NCI-H1092 (cell line): ENCODE measurements around the gene MFAP1.
"Not testable (repeated sequence)": the region's sequence is repeated elsewhere in the genome, so short reads cannot be mapped to it uniquely, and the experiment has no call there.

Source experiments
- DNase-seq: peaks from one replicate; lab custom pipeline; 2025; lab: John Stamatoyannopoulos, UW

Gene MFAP1

GRCh38 chr15:43815064-43815463, 9.4 kb downstream of the MFAP1 start:
- not testable (repeated sequence) for DNase-seq

- DNase-seq = no peak
These were observed 15.4 kb downstream of the MFAP1 start for GRCh38 chr15:43808960-43809678.

DNA sequence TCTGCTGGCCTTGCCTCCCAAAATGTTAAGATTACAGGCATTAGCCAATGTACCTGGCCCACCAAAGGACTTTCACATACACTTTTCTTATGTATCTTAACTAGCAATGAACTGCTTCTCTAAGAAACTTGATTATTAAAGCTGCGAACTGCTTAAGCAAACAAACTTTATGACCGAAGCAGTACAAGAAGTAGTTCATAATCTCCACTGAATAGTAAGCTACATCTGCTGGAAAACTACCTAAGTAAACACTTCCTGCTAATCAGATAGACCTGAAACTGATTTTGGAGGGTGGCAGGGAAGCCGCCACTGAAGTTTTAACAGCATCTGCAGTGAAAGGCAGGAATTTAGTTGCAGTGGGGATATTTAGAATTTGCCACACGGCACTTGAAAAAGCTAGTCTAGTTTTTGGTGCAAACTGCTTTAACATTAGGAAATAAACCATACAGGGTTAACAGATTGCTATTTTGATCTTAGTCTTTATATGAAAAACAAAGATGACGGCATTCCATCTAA, 16.0 kb downstream of the MFAP1 start:
- no peak for DNase-seq

DNA sequence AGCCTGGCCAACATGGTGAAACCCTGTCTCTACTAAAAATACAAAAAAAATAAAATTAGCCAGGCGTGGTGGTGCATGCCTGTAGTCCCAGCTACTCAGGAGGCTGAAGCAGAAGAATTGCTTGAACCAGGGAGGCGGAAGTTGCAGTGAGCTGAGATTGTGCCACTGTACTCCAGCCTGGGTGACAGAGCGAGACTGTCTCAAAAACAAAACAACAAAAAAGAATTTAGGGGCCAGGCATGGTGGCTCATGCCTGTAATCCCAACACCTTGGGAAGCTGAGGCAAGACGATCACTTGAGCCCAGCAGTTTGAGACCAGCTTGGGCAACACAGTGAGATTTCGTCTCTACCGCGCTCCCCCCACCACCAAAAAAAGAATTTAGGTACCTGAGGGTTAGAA, 21.8 kb downstream of the MFAP1 start:
- not testable (repeated sequence) for DNase-seq

- peak; percentile 63 for DNase-seq
These were observed 24.0 kb downstream of the MFAP1 start, which contains the start of gene HYPK for GRCh38 chr15:43800286-43801141. TSS of gene HYPK (plus strand) at chr15:43800599. CDS start at chr15:43800623, 24 bp downstream.

DNA sequence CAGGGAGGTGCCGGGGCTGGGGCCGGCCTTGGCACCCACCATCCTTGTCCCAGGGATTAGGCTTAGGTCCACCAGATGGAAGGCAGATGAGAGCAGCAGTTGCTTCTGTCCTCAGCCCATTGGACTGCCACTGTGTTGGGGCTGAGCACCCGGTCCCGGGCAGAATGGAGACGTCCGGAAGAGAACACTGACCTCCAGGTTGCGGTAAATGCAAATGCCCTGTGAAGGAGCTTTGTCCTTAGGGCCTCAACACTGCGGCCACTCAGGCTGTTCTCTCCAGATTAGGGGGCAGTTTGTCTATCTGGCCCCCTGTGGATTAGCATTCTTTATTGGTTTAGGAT, 24.6 kb downstream of the MFAP1 start, which contains the start of gene SERINC4:
Gene SERINC4 (minus strand): TSS at position 276 of the 341 bp plus-strand sequence. CDS start 234 bp downstream, at position 42.
- no peak for DNase-seq

DNA sequence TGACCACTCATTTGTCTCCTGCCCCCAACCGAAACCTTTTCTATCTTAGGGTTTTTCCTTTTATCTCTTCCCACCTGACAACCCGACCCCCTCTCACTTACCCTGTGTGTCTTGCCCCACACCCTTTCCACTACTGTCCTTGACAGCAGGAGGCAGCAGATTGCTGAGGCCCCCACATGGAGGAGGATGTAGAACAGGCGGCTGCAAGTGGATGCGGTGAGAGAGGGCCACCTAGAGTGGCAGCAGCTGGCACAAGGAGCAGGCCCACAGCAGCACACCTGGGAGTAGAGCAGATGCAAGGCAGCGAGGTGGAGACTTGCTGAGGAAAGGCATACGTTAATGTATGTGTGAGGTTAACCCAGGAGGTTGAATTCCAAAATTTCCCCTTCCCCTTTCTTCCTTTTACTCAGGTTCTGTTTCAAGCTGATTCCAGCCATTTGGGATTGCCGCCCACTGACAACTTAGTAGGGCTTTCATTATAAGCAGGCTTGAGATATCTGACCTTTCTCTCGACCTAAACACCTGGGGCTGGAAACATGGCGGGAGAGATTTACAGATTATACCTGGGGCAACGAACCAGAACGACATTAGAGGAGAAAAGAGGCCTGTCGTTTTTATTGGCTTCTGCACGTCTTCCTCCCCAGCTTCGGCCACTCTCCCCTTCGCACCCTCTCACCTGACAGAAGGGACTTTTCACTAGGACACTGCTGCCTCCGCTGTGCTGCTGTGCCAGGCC, 25.1 kb downstream of the MFAP1 start:
- no peak for DNase-seq

DNA sequence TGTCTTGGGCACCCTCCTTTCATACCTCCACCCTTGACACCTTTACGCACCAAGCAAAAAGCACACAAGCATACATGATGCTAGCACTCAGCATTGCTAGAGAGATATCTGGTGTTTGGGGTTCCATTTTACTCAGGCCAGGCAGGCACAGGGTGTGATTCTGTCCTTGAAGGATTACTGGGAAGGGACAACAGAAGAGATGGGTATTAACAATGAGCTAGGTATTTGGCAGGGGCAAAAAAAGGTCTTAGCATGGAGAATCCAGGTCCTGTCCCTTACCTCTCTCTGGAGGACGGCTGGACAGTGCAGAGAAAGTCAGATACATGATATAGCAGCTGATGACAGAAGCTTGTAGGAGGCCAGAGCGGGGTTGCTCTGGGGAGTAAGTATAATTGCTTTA, 27.9 kb downstream of the MFAP1 start:
- DNase-seq = no peak

DNA sequence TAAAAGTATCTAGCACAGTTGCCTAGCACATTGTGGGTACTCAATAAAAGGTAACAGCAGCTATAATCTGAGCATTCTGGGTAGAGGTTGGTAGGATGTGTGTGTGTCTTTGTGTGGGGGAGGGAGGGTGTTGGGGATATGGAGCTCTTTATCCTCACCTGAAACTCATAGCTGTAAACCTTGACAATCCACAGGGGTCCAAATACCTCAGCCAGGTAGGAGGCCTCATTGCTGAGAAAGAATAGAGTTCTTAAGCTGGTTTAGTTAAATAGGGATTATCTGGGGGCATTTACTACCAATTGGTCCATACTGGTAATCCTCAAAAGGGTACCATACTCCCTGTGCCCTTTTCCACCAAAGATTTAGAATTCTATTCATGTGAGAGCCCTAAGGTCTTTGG, 28.5 kb downstream of the MFAP1 start:
- no peak for DNase-seq

GRCh38 chr15:43795197-43795596, 29.3 kb downstream of the MFAP1 start:
- no peak for DNase-seq

GRCh38 chr15:43794269-43795037, 30.0 kb downstream of the MFAP1 start:
- DNase-seq = no peak

GRCh38 chr15:43793647-43794046, 30.8 kb downstream of the MFAP1 start:
- DNase-seq = no peak

GRCh38 chr15:43792761-43793476, 31.6 kb downstream of the MFAP1 start:
- no peak for DNase-seq

- peak; percentile 97 for DNase-seq
These were observed 32.3 kb downstream of the MFAP1 start, which contains the start of gene SERF2 for GRCh38 chr15:43791993-43792760. TSS of gene SERF2 (plus strand) at chr15:43792320. CDS start at chr15:43792377, 57 bp downstream.

- no peak for DNase-seq
These were observed 35.1 kb downstream of the MFAP1 start for GRCh38 chr15:43789409-43789808.

- DNase-seq = no peak
These were observed 45.5 kb downstream of the MFAP1 start for GRCh38 chr15:43779016-43779415.

GRCh38 chr15:43777267-43777914, 47.1 kb downstream of the MFAP1 start:
- DNase-seq = peak; percentile 64

GRCh38 chr15:43776718-43777266, 47.7 kb downstream of the MFAP1 start, which contains the start of gene ELL3:
TSS of gene ELL3 (minus strand) at chr15:43776966. CDS start at chr15:43776901, 65 bp downstream.
- peak; percentile 64 for DNase-seq
